Measurements from ENCODE around the gene MAGI1. TPM values are rescaled to one million over a fixed set of nuclear protein-coding genes. Genes with fewer than 3 reads are reported as not detected.

The MAGI1 gene
- total RNA-seq, 2 donors from 2014 or later: 23.4 to 41.4 TPM

DNA sequence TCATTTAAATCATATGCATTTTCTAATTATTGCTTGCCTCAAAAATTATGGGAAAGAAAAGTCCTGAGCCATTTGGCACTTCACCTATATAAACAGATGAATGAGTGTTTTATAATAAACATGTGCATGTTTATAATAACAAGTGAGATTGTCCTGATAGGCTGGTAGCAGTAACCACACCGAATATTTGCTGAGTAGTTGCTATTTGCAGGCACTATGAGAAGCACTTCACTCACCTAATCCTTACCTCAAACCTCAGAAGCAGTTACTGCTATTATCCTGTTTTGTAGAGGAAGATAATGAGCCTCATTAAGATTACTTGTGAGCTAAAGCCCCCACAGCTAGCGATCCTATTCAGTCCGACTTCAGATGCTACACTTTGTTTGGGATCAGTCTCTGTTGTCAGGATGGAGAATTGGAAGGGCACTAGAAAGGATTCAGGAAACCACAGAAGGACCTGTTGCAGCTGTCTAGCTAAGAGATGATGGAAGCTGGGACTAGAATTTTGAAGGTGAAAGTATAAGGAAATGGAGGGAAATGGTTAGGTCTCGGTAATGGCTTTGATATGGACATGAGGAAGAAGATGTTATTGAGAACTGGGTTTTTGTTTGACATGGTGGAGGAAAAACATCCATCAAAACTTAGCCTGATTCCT is 28.4 kb upstream of the MAGI1 start:
- intact Hi-C loops (cut with DNase I): no loop called here
- Histone ChIP-seq H3K27ac (no peak overlapping the region), H3K9me3 (no peaks in the 10 kb centered on the region), H3K4me1 (no peaks in the 10 kb centered on the region), H3K9ac (ENCODE audit: low read depth in 2 of 2, low read length in 2 of 2) (no peak overlapping the region), H3K4me3 (no peak overlapping the region), H3K36me3 (no peaks in the 10 kb centered on the region), H3K27me3 (no peaks in the 10 kb centered on the region)
- no peak for DNase-seq
- TF ChIP-seq, protein P1, sequence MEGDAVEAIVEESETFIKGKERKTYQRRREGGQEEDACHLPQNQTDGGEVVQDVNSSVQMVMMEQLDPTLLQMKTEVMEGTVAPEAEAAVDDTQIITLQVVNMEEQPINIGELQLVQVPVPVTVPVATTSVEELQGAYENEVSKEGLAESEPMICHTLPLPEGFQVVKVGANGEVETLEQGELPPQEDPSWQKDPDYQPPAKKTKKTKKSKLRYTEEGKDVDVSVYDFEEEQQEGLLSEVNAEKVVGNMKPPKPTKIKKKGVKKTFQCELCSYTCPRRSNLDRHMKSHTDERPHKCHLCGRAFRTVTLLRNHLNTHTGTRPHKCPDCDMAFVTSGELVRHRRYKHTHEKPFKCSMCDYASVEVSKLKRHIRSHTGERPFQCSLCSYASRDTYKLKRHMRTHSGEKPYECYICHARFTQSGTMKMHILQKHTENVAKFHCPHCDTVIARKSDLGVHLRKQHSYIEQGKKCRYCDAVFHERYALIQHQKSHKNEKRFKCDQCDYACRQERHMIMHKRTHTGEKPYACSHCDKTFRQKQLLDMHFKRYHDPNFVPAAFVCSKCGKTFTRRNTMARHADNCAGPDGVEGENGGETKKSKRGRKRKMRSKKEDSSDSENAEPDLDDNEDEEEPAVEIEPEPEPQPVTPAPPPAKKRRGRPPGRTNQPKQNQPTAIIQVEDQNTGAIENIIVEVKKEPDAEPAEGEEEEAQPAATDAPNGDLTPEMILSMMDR (IDR thresholded peaks at IDR 0.05): no peak

DNA sequence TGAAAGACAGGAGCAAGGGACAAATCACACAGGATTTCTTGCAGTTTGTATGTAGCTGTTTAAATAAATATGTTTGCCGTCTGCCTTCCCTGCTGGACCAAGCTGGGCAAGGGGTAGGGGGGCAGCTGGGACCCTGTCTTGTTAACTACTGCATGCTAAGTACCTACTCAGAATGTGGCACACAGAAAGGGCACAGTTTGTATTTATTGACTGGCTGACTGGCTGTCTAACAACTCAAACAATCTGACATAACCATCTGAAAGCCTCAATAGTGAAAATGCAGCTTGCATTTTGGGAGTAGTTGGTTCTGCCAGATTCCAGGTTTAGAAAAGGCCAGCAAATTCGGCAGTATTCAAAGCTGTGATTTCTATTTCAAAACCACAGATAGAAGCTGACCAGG is 16.6 kb upstream of the MAGI1 start:
- Histone ChIP-seq H3K27me3 (no peaks in the 10 kb centered on the region), H3K27ac (no peak overlapping the region), H3K9me3 (no peaks in the 10 kb centered on the region), H3K36me3 (no peaks in the 10 kb centered on the region), H3K9ac (ENCODE audit: low read depth in 2 of 2, low read length in 2 of 2) (no peak overlapping the region), H3K4me1 (no peaks in the 10 kb centered on the region), H3K4me3 (no peak overlapping the region)
- TF ChIP-seq, protein P1 (IDR thresholded peaks at IDR 0.05): no peak
- DNase-seq: no peak
- intact Hi-C loops (cut with DNase I): no loop called here

- H3K9ac ChIP-seq (ENCODE audit: low read depth in 2 of 2, low read length in 2 of 2): no peak overlapping the region
- H3K36me3 ChIP-seq: no peaks in the 10 kb centered on the region
- H3K4me1 ChIP-seq: no peaks in the 10 kb centered on the region
- TF ChIP-seq, protein P1 (IDR thresholded peaks at IDR 0.05): no peak
- intact Hi-C loops (cut with DNase I): no loop called here
- no peak for DNase-seq
- no peak overlapping the region for H3K4me3 ChIP-seq
- no peaks in the 10 kb centered on the region for H3K9me3 ChIP-seq
- H3K27me3 ChIP-seq: no peaks in the 10 kb centered on the region
- H3K27ac ChIP-seq: no peak overlapping the region
Measured at GRCh38 chr3:66053550-66054094, 14.9 kb upstream of the MAGI1 start.

- Histone ChIP-seq H3K27ac (no peak overlapping the region), H3K9me3 (no peaks in the 10 kb centered on the region), H3K4me1 (no peaks in the 10 kb centered on the region), H3K9ac (ENCODE audit: low read depth in 2 of 2, low read length in 2 of 2) (no peak overlapping the region), H3K4me3 (no peak overlapping the region), H3K36me3 (no peaks in the 10 kb centered on the region), H3K27me3 (no peaks in the 10 kb centered on the region)
- intact Hi-C loops (cut with DNase I): no loop called here
- TF ChIP-seq, protein P1 (IDR thresholded peaks at IDR 0.05): no peak
- no peak for DNase-seq
Measured at GRCh38 chr3:66052721-66053549, 14.2 kb upstream of the MAGI1 start.

DNA sequence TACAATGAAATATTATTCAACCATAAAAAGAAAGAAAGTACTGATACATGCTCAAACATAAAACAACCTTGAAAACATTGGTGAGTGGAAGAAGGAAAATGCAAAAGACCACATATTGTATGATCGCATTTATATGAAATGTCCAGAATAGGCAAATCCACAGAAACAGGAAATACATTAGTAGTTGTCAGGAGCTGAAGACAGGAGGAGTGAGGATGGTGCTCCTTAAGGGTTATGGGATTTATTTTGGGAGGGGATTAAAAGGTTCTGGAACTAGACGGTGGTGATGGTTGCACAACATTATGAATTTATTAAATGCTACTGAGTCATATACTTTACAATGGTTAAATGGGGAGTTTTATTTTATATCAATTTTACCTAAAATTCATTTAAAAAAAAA is 12.1 kb upstream of the MAGI1 start:
- no peaks in the 10 kb centered on the region for H3K36me3 ChIP-seq
- intact Hi-C loops (cut with DNase I): no loop called here
- H3K9ac ChIP-seq (ENCODE audit: low read depth in 2 of 2, low read length in 2 of 2): no peak overlapping the region
- H3K4me1 ChIP-seq: no peaks in the 10 kb centered on the region
- no peak overlapping the region for H3K27ac ChIP-seq
- no peak for DNase-seq
- no peaks in the 10 kb centered on the region for H3K27me3 ChIP-seq
- no peaks in the 10 kb centered on the region for H3K9me3 ChIP-seq
- no peak overlapping the region for H3K4me3 ChIP-seq
- TF ChIP-seq, protein P1 (IDR thresholded peaks at IDR 0.05): no peak

All from colonic mucosa (tissue), 4 donors.